ENCODE data around the gene TEX53. TPM values are rescaled to one million over a fixed set of nuclear protein-coding genes. Genes with fewer than 3 reads are reported as not detected.
A peak's percentile ranks its signal among the peaks of the same experiment; 100 is the strongest.

TEX53 gene
- total and polyA plus RNA-seq, 10 of the 15 experiments (the other 5 are each of a cell fraction or from before 2014, with no cell fraction given): not detected

DNA sequence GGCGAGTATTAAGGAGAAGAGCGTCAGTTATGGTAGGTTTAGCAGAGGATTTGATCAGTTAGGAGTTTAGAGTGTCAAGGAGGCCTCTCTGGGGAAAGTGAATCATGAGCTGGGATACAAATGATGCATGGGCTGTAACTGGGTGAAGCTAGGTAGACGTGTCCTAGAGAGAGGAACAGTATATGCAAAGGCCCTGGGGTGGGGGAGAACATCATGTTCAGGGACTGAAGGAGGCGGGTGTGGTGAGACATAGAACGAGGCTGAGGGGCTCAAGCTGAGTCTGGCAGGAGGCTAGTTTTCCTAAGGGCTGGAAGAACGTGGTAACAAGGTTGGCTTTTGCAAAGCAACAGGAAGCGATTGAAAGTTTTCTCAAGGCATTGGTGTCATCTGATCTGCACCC lies 36.0 kb downstream of the TEX53 start:
- ATAC-seq: no peak
- Histone ChIP-seq H3K4me1 (ENCODE audit: control insufficient read depth, insufficient read depth, low read length) (peaks cover 31% of the 10 kb centered on the region), H3K4me2 (ENCODE audit: control insufficient read depth, insufficient read depth) (peak overlapping the region; percentile 10; the same call in 1 of the 2 replicates), H3K4me3 (no peak overlapping the region), H3K9me3 (replicated peaks; ENCODE audit: control insufficient read depth, insufficient read depth, low read length) (no peaks in the 10 kb centered on the region; the same call in 2 of the 3 replicates), H2AFZ (ENCODE audit: control insufficient read depth, low read depth, low read length) (no peak overlapping the region), H3K27me3 (replicated peaks in 1 of 2; ENCODE audit: control insufficient read depth in 2 of 2, insufficient read depth in 2 of 2, low read length in 1 of 2) (no peaks in the 10 kb centered on the region), H4K20me1 (ENCODE audit: control insufficient read depth, insufficient read depth) (no peaks in the 10 kb centered on the region), H3K79me2 (ENCODE audit: control insufficient read depth, insufficient read depth, low read length) (peaks cover 65% of the 10 kb centered on the region), H3K27ac (ENCODE audit: control insufficient read depth, insufficient read depth) (no peak overlapping the region), H3K9ac (ENCODE audit: control insufficient read depth, insufficient read depth, low read length) (no peak overlapping the region), H3K36me3 (ENCODE audit: control insufficient read depth in 2 of 2, insufficient read depth in 2 of 2, low read length in 1 of 2) (peaks cover 3 to 31% of the 10 kb centered on the region in 2 experiments; a peak in 3 of 4 replicates)
- BruUV-seq (replicated peaks): no TSS peak
- ChIA-PET SMC1A (ENCODE audit: uncharacterized antibody, unreplicated experiment) (interaction anchor here (3.8 to 5.6 kb wide), 3 partner anchors 15 to 31 kb away, joined by 22 to 62 read pairs (median 36); no protein-coding TSS in a partner anchor), CTCF (interaction anchor here (1.7 to 10.2 kb wide), 2 partner anchors 10 to 31 kb away, joined by 3 to 74 read pairs; no protein-coding TSS in a partner anchor), RAD21 (ENCODE audit: unreplicated experiment) (interaction anchor here (1.1 to 1.5 kb wide), 2 partner anchors 29 to 32 kb away, joined by 5 read pairs; no protein-coding TSS in a partner anchor), POLR2A (interaction anchor here (0.7 to 3.9 kb wide), 4 partner anchors 10 to 32 kb away, joined by 3 to 24 read pairs (median 5); partner anchors contain the start of gene TMEM268)
- no peak for DNase-seq (ENCODE audit: low read depth, low spot score)
- WGBS (ENCODE audit: insufficient coverage, insufficient replicate concordance, low lambda C conversion rate, missing lambda C conversion rate): 87% methylated on average over 7 of the region's 7 CpGs
- no peak for FAIRE-seq
- in situ Hi-C loops (cut with MboI): no loop called here
- TF ChIP-seq YBX1 (IDR thresholded peaks at IDR 0.05): no peak
- TF ChIP-seq HDAC2 (IDR thresholded peaks at IDR 0.05): no peak
- TF ChIP-seq, protein P1, sequence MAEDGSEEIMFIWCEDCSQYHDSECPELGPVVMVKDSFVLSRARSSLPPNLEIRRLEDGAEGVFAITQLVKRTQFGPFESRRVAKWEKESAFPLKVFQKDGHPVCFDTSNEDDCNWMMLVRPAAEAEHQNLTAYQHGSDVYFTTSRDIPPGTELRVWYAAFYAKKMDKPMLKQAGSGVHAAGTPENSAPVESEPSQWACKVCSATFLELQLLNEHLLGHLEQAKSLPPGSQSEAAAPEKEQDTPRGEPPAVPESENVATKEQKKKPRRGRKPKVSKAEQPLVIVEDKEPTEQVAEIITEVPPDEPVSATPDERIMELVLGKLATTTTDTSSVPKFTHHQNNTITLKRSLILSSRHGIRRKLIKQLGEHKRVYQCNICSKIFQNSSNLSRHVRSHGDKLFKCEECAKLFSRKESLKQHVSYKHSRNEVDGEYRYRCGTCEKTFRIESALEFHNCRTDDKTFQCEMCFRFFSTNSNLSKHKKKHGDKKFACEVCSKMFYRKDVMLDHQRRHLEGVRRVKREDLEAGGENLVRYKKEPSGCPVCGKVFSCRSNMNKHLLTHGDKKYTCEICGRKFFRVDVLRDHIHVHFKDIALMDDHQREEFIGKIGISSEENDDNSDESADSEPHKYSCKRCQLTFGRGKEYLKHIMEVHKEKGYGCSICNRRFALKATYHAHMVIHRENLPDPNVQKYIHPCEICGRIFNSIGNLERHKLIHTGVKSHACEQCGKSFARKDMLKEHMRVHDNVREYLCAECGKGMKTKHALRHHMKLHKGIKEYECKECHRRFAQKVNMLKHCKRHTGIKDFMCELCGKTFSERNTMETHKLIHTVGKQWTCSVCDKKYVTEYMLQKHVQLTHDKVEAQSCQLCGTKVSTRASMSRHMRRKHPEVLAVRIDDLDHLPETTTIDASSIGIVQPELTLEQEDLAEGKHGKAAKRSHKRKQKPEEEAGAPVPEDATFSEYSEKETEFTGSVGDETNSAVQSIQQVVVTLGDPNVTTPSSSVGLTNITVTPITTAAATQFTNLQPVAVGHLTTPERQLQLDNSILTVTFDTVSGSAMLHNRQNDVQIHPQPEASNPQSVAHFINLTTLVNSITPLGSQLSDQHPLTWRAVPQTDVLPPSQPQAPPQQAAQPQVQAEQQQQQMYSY (CRISPR knock-in tag; IDR thresholded peaks at IDR 0.05): no peak
- no peak for TF ChIP-seq BMI1 (IDR thresholded peaks at IDR 0.05; ENCODE audit: borderline replicate concordance)
- TF ChIP-seq JUNB (IDR thresholded peaks at IDR 0.05): no peak
- no peak for TF ChIP-seq FOXK2 (IDR thresholded peaks at IDR 0.05)
- no peak for TF ChIP-seq TCF3 (IDR thresholded peaks at IDR 0.05; ENCODE audit: borderline replicate concordance, insufficient read depth, low read depth, low read length)
- TF ChIP-seq, protein P2, sequence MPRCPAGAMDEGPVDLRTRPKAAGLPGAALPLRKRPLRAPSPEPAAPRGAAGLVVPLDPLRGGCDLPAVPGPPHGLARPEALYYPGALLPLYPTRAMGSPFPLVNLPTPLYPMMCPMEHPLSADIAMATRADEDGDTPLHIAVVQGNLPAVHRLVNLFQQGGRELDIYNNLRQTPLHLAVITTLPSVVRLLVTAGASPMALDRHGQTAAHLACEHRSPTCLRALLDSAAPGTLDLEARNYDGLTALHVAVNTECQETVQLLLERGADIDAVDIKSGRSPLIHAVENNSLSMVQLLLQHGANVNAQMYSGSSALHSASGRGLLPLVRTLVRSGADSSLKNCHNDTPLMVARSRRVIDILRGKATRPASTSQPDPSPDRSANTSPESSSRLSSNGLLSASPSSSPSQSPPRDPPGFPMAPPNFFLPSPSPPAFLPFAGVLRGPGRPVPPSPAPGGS (IDR thresholded peaks at IDR 0.05; ENCODE audit: borderline replicate concordance, insufficient read depth, low read depth, low read length, poor library complexity, severe bottlenecking): no peak
- TF ChIP-seq HDGF (IDR thresholded peaks at IDR 0.05): no peak
- TF ChIP-seq ESRRA (IDR thresholded peaks at IDR 0.05; ENCODE audit: low read length): no peak
- no peak for TF ChIP-seq KLF5 (IDR thresholded peaks at IDR 0.05; ENCODE audit: partially characterized antibody)
- TF ChIP-seq, protein P3, sequence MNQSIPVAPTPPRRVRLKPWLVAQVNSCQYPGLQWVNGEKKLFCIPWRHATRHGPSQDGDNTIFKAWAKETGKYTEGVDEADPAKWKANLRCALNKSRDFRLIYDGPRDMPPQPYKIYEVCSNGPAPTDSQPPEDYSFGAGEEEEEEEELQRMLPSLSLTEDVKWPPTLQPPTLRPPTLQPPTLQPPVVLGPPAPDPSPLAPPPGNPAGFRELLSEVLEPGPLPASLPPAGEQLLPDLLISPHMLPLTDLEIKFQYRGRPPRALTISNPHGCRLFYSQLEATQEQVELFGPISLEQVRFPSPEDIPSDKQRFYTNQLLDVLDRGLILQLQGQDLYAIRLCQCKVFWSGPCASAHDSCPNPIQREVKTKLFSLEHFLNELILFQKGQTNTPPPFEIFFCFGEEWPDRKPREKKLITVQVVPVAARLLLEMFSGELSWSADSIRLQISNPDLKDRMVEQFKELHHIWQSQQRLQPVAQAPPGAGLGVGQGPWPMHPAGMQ (IDR thresholded peaks at IDR 0.05; ENCODE audit: borderline replicate concordance): no peak
- TF ChIP-seq SMAD5 (IDR thresholded peaks at IDR 0.05; ENCODE audit: low read depth): no peak
- TF ChIP-seq ASH2L (IDR thresholded peaks at IDR 0.05; ENCODE audit: borderline replicate concordance, low read depth): no peak
- no peak for TF ChIP-seq POLR2AphosphoS5 (IDR thresholded peaks at IDR 0.05; ENCODE audit: low read length)
- TF ChIP-seq, protein P4, sequence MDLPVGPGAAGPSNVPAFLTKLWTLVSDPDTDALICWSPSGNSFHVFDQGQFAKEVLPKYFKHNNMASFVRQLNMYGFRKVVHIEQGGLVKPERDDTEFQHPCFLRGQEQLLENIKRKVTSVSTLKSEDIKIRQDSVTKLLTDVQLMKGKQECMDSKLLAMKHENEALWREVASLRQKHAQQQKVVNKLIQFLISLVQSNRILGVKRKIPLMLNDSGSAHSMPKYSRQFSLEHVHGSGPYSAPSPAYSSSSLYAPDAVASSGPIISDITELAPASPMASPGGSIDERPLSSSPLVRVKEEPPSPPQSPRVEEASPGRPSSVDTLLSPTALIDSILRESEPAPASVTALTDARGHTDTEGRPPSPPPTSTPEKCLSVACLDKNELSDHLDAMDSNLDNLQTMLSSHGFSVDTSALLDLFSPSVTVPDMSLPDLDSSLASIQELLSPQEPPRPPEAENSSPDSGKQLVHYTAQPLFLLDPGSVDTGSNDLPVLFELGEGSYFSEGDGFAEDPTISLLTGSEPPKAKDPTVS (IDR thresholded peaks at IDR 0.05; ENCODE audit: low read depth, low read length): no peak
- intact Hi-C loops (cut with micrococcal nuclease; ENCODE audit: unreplicated experiment): no loop called here

All from GM12878 (cell line).